ENCODE data around the gene EIF1B. TPM values are rescaled to one million over a fixed set of nuclear protein-coding genes. Genes with fewer than 3 reads are reported as not detected.

Gene EIF1B
- total and polyA plus RNA-seq, 4 donors, result 43.4 to 84.6 (median 50.8) TPM

GRCh38 chr3:40299721-40300335 lies 9.7 kb upstream of the EIF1B start:
- DNase-seq (peak in 1 of 3 donors; percentile 9), ATAC-seq (ENCODE audit: insufficient read depth, low FRiP score) (peak; percentile 86)
- Histone ChIP-seq H3K27ac (ENCODE audit: low read depth in 1 of 2, low read length in 1 of 2) (peak overlapping the region in 1 of 2 donors; percentile 21), H3K27me3 (ENCODE audit: control insufficient read depth in 3 of 3, insufficient read depth in 3 of 3, low read length in 2 of 3) (no peaks in the 10 kb centered on the region), H3K9me3 (ENCODE audit: control insufficient read depth in 4 of 4, insufficient read depth in 3 of 4, low read length in 3 of 4) (no peaks in the 10 kb centered on the region), H3K9ac (ENCODE audit: insufficient read depth in 1 of 2, low read length in 2 of 2) (no peak overlapping the region), H3K4me3 (no peak overlapping the region), H3K4me1 (ENCODE audit: control insufficient read depth in 5 of 5, insufficient read depth in 5 of 5, low read length in 5 of 5) (peaks cover 0 to 23% (median 0%) of the 10 kb centered on the region in 5 donors), H3K36me3 (ENCODE audit: control insufficient read depth in 4 of 4, insufficient read depth in 4 of 4, low read length in 4 of 4) (peaks cover 0 to 3% (median 0%) of the 10 kb centered on the region in 4 donors)
- WGBS, 2 donors, result 39 to 68% methylated on average over 3 of the region's 3 CpGs
- TF ChIP-seq CTCF (IDR thresholded peaks at IDR 0.05; ENCODE audit: control extremely low read depth, extremely low read depth), result no peak

- no peak for DNase-seq
- ATAC-seq (ENCODE audit: insufficient read depth, low FRiP score), result no peak
- WGBS, 2 donors, result 66 to 69% methylated on average over 1 of the region's 1 CpG
- TF ChIP-seq CTCF (IDR thresholded peaks at IDR 0.05; ENCODE audit: control extremely low read depth, extremely low read depth), result no peak
- no peak overlapping the region for H3K9ac ChIP-seq (ENCODE audit: insufficient read depth in 1 of 2, low read length in 2 of 2)
- H3K36me3 ChIP-seq (ENCODE audit: control insufficient read depth in 4 of 4, insufficient read depth in 4 of 4, low read length in 4 of 4), result no peaks in the 10 kb centered on the region
- peak overlapping the region in 1 of 2 donors; percentile 84 for H3K27ac ChIP-seq (ENCODE audit: low read depth in 1 of 2, low read length in 1 of 2)
- no peak overlapping the region for H3K4me3 ChIP-seq
- peaks cover 0 to 23% (median 0%) of the 10 kb centered on the region in 5 donors for H3K4me1 ChIP-seq (ENCODE audit: control insufficient read depth in 5 of 5, insufficient read depth in 5 of 5, low read length in 5 of 5)
- no peaks in the 10 kb centered on the region for H3K9me3 ChIP-seq (ENCODE audit: control insufficient read depth in 4 of 4, insufficient read depth in 3 of 4, low read length in 3 of 4)
- no peaks in the 10 kb centered on the region for H3K27me3 ChIP-seq (ENCODE audit: control insufficient read depth in 3 of 3, insufficient read depth in 3 of 3, low read length in 2 of 3)
Measured at GRCh38 chr3:40302784-40303183, 6.7 kb upstream of the EIF1B start.

GRCh38 chr3:40304352-40304751 lies 5.2 kb upstream of the EIF1B start:
- H3K4me3 ChIP-seq, result no peak overlapping the region
- no peaks in the 10 kb centered on the region for H3K27me3 ChIP-seq (ENCODE audit: control insufficient read depth in 3 of 3, insufficient read depth in 3 of 3, low read length in 2 of 3)
- no peak for TF ChIP-seq CTCF (IDR thresholded peaks at IDR 0.05; ENCODE audit: control extremely low read depth, extremely low read depth)
- WGBS, 2 donors, result 91 to 94% methylated on average over 2 of the region's 2 CpGs
- no peak for DNase-seq
- H3K36me3 ChIP-seq (ENCODE audit: control insufficient read depth in 4 of 4, insufficient read depth in 4 of 4, low read length in 4 of 4), result no peaks in the 10 kb centered on the region
- H3K4me1 ChIP-seq (ENCODE audit: control insufficient read depth in 5 of 5, insufficient read depth in 5 of 5, low read length in 5 of 5), result peaks cover 0 to 24% (median 3%) of the 10 kb centered on the region in 5 donors
- H3K9ac ChIP-seq (ENCODE audit: insufficient read depth in 1 of 2, low read length in 2 of 2), result no peak overlapping the region
- ATAC-seq (ENCODE audit: insufficient read depth, low FRiP score), result no peak
- no peak overlapping the region for H3K27ac ChIP-seq (ENCODE audit: low read depth in 1 of 2, low read length in 1 of 2)
- H3K9me3 ChIP-seq (ENCODE audit: control insufficient read depth in 4 of 4, insufficient read depth in 3 of 4, low read length in 3 of 4), result no peaks in the 10 kb centered on the region

- WGBS, 2 donors, result 91 to 93% methylated on average over 3 of the region's 3 CpGs
- no peak for TF ChIP-seq CTCF (IDR thresholded peaks at IDR 0.05; ENCODE audit: control extremely low read depth, extremely low read depth)
- H3K27me3 ChIP-seq (ENCODE audit: control insufficient read depth in 3 of 3, insufficient read depth in 3 of 3, low read length in 2 of 3), result no peaks in the 10 kb centered on the region
- no peak overlapping the region for H3K9ac ChIP-seq (ENCODE audit: insufficient read depth in 1 of 2, low read length in 2 of 2)
- no peak overlapping the region for H3K4me3 ChIP-seq
- H3K9me3 ChIP-seq (ENCODE audit: control insufficient read depth in 4 of 4, insufficient read depth in 3 of 4, low read length in 3 of 4), result no peaks in the 10 kb centered on the region
- ATAC-seq (ENCODE audit: insufficient read depth, low FRiP score) (no peak), DNase-seq (no peak)
- no peak overlapping the region for H3K27ac ChIP-seq (ENCODE audit: low read depth in 1 of 2, low read length in 1 of 2)
- H3K36me3 ChIP-seq (ENCODE audit: control insufficient read depth in 4 of 4, insufficient read depth in 4 of 4, low read length in 4 of 4), result peaks cover 0 to 5% (median 2%) of the 10 kb centered on the region in 4 donors
- peaks cover 1 to 14% (median 3%) of the 10 kb centered on the region in 5 donors for H3K4me1 ChIP-seq (ENCODE audit: control insufficient read depth in 5 of 5, insufficient read depth in 5 of 5, low read length in 5 of 5)
Measured at GRCh38 chr3:40306336-40306735, 3.2 kb upstream of the EIF1B start.

Measured in lung (tissue), 12 donors.